Measurements from ENCODE around the gene GSN. TPM values are rescaled to one million over a fixed set of nuclear protein-coding genes. Genes with fewer than 3 reads are reported as not detected.
A peak's percentile ranks its signal among the peaks of the same experiment; 100 is the strongest.

GSN gene
- total RNA-seq, 1 experiment from 2014 or later: 283 TPM

- DNase-seq (ENCODE audit: low spot score): no peak
Measured at GRCh38 chr9:121246821-121247561, 21.0 kb upstream of the GSN start.

DNA sequence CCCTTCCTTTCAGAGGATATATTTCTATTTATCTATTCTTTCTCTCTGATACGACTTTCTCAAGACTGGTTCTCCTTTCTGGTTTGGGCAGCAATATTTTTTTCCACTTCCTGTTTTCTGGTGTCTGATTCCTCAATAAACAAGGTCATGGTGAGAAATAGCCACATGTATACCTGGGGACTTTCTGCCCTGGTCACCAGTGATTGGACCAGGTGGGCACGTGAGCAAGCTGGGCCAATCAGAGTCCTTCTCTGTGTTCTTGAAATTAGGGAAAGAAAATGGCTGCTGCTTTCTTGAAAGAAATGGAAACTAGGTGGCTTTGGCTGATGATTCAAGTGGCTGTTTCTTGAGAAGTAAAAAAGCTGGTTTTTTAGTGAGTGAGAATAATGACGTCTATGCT is 18.4 kb upstream of the GSN start:
- DNase-seq (ENCODE audit: low spot score): no peak

- DNase-seq (ENCODE audit: low spot score): no peak
Measured at GRCh38 chr9:121252104-121252851, 15.7 kb upstream of the GSN start.

DNA sequence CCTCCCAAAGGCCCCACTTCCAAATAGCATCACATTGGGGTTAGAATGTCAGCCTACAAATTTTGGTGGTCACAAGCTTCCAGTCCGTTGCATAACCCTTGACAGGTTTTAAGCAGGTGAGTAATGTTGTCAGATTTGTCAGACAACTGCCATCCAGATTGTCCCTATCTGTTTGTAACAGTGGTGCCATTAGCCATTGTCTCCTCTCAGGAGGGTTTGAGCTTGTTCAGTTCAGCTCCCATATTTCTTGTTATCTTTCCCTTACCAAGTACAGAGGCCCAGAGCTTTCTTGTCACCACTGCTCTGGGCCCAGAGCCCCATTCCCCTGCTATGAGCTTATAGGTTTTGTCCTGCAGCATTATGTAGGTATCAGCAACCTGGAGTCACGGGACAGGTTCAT is 14.8 kb upstream of the GSN start:
- no peak for DNase-seq (ENCODE audit: low spot score)

GRCh38 chr9:121253821-121254501 is 14.0 kb upstream of the GSN start:
- DNase-seq (ENCODE audit: low spot score): no peak

DNA sequence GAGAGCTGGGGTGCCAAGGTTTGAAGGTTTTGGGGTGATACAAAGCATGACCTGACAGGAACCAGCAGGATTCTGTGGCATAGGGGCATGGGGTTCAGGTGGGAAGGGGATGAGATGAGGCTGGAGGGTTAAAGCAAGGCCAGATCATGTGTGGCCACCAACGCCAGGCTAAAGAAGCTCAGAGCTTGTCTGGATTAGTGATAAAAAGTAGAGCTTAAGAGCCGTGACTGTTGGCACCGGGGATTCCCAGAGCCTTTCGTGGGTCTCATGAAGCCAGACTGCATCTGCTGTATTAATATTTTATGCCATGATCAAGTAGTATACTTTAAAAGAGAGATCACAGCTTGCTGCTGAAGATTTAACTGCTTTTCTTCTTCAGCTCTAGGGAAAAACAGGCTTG is 8.5 kb upstream of the GSN start:
- no peak for DNase-seq (ENCODE audit: low spot score)

DNA sequence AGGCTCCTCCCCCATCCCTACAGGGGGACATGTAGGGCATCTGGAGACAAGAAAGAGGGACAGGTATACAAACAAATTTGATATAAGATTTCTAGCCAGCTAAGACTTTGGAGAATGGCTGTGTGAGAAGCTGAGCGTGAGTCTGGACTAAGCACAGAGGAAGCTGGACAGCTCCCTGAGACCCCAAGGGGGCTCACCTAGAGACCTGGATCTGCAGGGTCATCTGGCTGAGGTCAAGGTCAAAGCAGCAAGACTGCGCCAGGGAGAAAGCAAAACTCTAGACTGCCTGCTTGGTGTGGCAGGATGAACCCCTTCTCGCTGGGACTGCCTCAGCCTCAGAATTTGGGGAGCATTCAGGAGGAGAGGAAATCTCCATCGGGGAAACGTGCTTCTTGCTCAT is 8.0 kb upstream of the GSN start:
- DNase-seq (ENCODE audit: low spot score): no peak

- no peak for DNase-seq (ENCODE audit: low spot score)
Measured at GRCh38 chr9:121260457-121261106, 7.4 kb upstream of the GSN start.

DNA sequence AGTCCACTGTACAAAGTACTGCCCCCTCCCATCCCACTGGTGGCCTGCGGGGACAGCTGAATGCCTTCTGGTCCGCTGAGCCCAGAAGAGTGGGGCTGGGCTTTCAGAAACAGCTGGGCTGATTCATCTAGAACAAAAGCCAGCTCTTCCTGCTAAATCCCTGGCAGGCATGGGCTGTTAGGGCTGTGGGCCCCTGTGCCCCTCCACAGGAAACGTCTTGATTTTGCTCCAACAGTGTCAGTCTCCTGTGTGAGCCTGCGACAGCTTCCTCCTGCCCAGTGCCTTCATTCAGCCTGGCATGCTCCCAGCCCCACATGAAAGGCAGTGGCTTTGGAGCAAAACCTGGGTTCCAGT is 6.9 kb upstream of the GSN start:
- no peak for DNase-seq (ENCODE audit: low spot score)

GRCh38 chr9:121261755-121262154 is 6.2 kb upstream of the GSN start:
- no peak for DNase-seq (ENCODE audit: low spot score)

GRCh38 chr9:121262423-121262822 is 5.5 kb upstream of the GSN start:
- DNase-seq (ENCODE audit: low spot score): no peak

DNA sequence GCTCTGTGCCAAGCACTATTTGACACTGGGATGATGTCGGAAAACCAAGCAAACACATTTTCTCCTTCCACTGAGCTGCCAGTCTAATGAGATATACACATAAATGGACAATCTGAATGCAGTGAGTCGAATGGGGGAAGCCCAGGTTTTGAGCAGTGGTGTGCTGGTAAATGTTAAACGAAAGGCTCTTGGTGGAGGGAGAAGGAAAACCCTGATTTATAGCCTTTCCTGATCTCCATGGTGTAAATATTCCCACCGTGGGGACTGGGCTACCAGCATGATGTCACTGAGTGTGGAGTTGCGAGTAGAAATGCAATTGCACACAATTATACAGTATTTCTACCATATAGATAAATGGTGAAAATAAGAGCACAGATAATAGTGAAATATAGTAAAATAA is 5.0 kb upstream of the GSN start:
- DNase-seq (ENCODE audit: low spot score): no peak

DNA sequence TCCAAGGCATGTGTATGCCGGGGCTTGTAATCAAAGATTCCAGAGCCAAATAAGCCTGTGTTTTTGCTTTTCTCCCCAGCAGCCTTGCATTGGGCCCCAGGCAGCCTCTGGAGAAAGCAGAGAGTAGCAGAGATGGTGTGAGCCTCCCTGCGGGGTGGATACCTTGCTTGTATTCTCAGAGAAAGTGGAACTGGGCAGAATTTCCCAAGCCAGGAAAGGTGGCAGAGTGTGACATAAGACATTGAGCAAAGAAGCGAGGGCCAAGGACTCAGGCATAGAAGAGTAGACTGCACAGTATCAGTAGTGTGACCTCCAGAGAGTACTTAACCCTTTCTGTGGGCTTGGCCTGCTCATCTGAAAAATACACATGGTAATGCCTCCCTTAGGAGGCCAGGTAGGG is 1.6 kb upstream of the GSN start:
- no peak for DNase-seq (ENCODE audit: low spot score)

DNA sequence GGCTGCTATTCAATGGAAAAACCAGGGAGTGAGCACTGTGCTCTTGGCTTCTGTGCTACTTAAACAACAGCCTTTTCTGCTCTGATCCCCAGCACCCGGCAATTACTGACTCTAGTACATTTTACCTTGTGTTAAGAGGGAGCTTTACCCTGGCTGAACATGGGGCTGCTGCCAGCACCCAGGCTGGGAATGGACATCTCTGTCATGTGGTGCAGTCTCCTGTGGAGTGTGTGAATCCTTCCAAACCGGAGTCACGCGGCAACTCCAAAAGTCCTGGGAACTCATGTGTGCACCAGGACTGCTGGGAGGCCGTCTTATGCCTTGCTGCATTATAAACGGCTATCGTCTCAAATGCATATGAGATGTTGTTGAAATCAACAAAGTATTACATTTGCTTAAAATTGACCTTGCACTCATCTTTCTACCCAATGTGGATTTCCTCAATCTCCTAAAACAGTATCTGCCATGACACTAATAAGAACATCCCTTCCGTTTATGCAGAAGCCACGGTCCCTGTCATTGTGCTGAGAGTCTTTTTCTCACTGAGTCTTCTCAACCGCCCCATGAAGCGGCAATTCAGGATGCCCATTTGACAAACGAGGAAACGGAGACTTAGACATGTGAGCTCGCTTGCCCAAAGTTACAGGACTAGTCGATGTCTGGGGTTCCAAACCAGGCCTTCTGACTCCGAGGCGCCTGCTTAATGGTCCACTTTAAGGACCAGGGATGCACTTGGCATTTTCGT is 884 bp upstream of the GSN start:
- DNase-seq (ENCODE audit: low spot score): no peak

GRCh38 chr9:121268598-121268850 is 562 bp downstream of the GSN start:
- peak; percentile 54 for DNase-seq (ENCODE audit: low spot score)

- DNase-seq (ENCODE audit: low spot score): peak; percentile 67
Measured at GRCh38 chr9:121268851-121269641, 1.1 kb downstream of the GSN start.

DNA sequence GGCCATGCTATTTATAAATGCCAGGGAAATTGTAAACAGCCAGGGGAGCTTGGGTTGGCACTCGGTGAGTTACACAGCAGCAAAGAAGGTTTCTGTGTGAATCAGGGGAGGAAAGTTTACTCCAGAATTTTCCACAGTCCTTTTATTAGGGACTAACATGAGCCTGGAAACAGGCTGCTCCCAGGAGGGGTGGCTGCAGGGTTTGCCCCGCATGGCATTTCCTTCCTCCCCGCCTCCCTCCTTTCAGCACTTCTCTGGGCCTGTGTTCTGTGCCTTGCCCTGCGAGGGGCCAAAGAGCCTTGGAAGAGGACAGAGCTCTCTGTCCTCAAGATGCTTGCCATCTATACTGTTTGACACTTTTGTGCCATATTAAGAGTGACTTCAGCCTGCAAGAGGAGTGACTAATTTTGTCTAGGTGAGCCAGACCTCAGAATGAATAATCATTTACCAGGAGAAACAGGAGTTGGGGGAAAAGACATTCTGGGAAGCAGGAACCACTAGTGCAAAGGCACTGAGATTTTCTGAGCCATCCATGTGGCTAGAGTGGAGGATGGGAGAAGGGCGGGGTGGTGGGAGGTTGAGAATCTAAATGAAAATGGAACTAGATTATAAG is 1.8 kb downstream of the GSN start:
- DNase-seq (ENCODE audit: low spot score): peak; percentile 29

DNA sequence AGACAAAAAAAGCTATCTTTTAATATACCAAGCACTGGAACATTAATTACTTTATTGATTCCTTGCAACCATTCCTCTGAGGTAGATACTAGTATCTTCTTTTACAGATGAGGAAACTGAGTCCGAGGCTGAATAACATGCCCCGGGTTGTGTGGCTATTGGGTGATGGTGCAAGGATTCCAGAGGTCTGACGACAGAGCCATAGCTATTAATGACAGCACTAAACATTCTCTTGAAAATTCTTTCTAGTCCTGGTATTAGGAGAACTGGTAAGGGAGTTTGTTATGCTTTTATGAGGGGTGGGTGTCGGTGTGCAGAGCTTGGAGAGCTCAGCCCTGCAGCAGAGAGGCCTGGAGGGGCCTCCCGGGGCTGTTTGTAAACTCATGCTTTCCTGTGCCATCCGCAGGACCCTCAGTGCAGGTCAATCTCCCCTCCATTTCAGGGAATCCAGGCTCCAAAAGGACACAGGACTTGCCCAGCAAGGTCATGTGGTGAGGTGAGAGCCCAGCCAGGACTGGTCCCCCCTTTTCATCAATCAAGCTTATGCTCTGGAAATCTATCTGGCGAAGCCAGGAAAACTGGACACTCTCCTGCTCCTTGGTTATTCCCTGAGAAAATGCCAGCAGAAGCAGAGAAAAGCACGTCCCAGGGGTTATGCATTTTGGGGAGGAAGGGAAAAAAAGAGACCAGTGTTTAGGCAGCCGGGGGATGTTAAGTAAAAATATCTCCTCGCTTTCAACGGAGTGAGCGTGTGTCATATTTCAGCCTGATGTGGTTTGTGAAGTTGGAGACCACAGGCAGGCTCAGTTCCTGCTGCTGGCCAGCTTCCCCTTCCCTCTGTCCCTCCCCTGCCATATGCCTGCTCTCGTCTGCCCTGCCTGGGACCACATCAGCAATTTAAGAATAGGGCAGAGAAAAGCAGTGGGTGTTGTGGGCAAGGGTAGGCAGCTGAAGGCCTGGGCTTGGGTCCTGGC is 3.7 kb downstream of the GSN start:
- no peak for DNase-seq (ENCODE audit: low spot score)

GRCh38 chr9:121272401-121272948 is 4.5 kb downstream of the GSN start:
- no peak for DNase-seq (ENCODE audit: low spot score)

Measured in HT-29 (cell line).